ENCODE results near the gene CLMN. TPM values are rescaled to one million over a fixed set of nuclear protein-coding genes. Genes with fewer than 3 reads are reported as not detected.

Gene CLMN
- total and polyA plus RNA-seq, 2 of the 13 experiments (the other 11 are each of a cell fraction or from before 2014, with no cell fraction given) = 15.1 to 16.7 TPM

DNA sequence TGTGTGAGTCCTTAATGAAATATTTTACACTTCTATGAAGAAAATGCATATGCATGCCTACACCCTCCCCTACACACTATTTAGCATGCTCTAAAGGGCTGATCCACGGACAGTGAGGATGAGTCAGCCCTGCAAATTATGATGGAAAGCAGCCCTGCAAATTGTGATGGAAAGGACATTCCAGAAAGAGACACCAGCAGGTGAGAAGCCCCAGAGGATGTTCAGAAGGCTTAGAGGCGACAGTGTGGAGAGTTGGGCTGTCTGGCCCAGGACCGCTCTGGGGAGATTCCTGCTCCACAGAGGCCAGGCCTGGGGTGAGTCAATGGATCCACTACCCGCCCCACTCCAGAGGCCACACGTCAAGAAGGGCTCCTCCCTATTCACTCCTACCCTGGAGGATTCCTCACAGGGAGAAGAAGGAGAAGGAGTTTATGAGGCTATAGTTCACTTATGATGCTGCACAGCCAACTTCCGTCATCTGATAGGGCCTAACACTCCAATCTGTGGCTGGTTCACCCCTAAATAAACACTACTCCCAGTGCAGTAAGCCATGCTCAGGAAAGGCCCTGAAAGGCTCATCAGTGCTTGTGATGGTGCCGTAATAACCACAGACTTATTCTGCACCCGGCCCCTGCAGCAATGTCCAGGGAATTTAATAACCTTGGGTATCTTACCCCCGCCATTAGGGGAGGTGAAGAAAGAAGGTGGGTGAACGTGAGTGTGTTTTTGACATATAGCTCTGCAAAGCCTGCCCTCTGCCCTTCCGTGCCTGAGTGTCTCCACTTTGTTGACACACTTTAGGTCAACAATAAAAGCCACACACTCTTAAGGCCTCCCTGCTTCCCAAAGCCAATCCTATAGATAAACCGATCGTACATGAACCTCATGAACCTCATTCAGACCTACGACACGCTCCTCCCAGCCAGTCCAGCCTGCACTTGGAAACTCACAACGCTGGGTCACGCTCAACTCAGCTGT, 46.4 kb downstream of the CLMN start (continued):
- TF ChIP-seq SIN3B (IDR thresholded peaks at IDR 0.05; ENCODE audit: low read length) (no peak), SP140L (CRISPR knock-in tag; IDR thresholded peaks at IDR 0.05; ENCODE audit: borderline replicate concordance) (no peak), ZBTB3 (CRISPR knock-in tag; IDR thresholded peaks at IDR 0.05; ENCODE audit: borderline replicate concordance, low read depth) (no peak; the same call in 1 of the 2 replicates), HMG20B (CRISPR knock-in tag; conservative IDR thresholded peaks at IDR 0.05) (no peak), MBNL3 (CRISPR knock-in tag; conservative IDR thresholded peaks at IDR 0.05) (no peak), GPN1 (CRISPR knock-in tag; IDR thresholded peaks at IDR 0.05; ENCODE audit: borderline replicate concordance) (no peak), ZNF3 (CRISPR knock-in tag; IDR thresholded peaks at IDR 0.05) (no peak), CHD2 (IDR thresholded peaks at IDR 0.05; ENCODE audit: low read depth, low read length) (no peak), SOX13 (IDR thresholded peaks at IDR 0.05) (peak; percentile 41; the same call in 1 of the 2 replicates), SOX13 (CRISPR knock-in tag; conservative IDR thresholded peaks at IDR 0.05 in 1 of 2, IDR thresholded peaks at IDR 0.05 in 1 of 2) (peak in 1 of 2 experiments; percentile 80; a peak in 2 of 4 replicates), HMG20A (CRISPR knock-in tag; IDR thresholded peaks at IDR 0.05; ENCODE audit: borderline replicate concordance) (peak; percentile 44; the same call in 1 of the 2 replicates), SRSF4 (IDR thresholded peaks at IDR 0.05; ENCODE audit: low read depth, low read length, poor library complexity, severe bottlenecking) (no peak), MIER3 (CRISPR knock-in tag; IDR thresholded peaks at IDR 0.05; ENCODE audit: borderline replicate concordance) (peak; percentile 45; the same call in 1 of the 2 replicates), SNAPC2 (CRISPR knock-in tag; IDR thresholded peaks at IDR 0.05) (no peak), DPF2 (CRISPR knock-in tag; IDR thresholded peaks at IDR 0.05; ENCODE audit: borderline replicate concordance, low read depth) (peak; percentile 88), ETV6 (CRISPR knock-in tag; conservative IDR thresholded peaks at IDR 0.05) (no peak), ZNF446 (CRISPR knock-in tag; IDR thresholded peaks at IDR 0.05) (no peak)
- TF ChIP-seq, protein P1, sequence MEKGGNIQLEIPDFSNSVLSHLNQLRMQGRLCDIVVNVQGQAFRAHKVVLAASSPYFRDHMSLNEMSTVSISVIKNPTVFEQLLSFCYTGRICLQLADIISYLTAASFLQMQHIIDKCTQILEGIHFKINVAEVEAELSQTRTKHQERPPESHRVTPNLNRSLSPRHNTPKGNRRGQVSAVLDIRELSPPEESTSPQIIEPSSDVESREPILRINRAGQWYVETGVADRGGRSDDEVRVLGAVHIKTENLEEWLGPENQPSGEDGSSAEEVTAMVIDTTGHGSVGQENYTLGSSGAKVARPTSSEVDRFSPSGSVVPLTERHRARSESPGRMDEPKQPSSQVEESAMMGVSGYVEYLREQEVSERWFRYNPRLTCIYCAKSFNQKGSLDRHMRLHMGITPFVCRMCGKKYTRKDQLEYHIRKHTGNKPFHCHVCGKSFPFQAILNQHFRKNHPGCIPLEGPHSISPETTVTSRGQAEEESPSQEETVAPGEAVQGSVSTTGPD (CRISPR knock-in tag; IDR thresholded peaks at IDR 0.05) = no peak
- TF ChIP-seq, protein P2, sequence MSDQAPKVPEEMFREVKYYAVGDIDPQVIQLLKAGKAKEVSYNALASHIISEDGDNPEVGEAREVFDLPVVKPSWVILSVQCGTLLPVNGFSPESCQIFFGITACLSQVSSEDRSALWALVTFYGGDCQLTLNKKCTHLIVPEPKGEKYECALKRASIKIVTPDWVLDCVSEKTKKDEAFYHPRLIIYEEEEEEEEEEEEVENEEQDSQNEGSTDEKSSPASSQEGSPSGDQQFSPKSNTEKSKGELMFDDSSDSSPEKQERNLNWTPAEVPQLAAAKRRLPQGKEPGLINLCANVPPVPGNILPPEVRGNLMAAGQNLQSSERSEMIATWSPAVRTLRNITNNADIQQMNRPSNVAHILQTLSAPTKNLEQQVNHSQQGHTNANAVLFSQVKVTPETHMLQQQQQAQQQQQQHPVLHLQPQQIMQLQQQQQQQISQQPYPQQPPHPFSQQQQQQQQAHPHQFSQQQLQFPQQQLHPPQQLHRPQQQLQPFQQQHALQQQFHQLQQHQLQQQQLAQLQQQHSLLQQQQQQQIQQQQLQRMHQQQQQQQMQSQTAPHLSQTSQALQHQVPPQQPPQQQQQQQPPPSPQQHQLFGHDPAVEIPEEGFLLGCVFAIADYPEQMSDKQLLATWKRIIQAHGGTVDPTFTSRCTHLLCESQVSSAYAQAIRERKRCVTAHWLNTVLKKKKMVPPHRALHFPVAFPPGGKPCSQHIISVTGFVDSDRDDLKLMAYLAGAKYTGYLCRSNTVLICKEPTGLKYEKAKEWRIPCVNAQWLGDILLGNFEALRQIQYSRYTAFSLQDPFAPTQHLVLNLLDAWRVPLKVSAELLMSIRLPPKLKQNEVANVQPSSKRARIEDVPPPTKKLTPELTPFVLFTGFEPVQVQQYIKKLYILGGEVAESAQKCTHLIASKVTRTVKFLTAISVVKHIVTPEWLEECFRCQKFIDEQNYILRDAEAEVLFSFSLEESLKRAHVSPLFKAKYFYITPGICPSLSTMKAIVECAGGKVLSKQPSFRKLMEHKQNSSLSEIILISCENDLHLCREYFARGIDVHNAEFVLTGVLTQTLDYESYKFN (CRISPR knock-in tag; conservative IDR thresholded peaks at IDR 0.05) = peak; percentile 78
- TF ChIP-seq, protein P3, sequence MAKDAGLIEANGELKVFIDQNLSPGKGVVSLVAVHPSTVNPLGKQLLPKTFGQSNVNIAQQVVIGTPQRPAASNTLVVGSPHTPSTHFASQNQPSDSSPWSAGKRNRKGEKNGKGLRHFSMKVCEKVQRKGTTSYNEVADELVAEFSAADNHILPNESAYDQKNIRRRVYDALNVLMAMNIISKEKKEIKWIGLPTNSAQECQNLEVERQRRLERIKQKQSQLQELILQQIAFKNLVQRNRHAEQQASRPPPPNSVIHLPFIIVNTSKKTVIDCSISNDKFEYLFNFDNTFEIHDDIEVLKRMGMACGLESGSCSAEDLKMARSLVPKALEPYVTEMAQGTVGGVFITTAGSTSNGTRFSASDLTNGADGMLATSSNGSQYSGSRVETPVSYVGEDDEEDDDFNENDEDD (CRISPR knock-in tag; IDR thresholded peaks at IDR 0.05; ENCODE audit: borderline replicate concordance) = no peak
- TF ChIP-seq, protein P4, sequence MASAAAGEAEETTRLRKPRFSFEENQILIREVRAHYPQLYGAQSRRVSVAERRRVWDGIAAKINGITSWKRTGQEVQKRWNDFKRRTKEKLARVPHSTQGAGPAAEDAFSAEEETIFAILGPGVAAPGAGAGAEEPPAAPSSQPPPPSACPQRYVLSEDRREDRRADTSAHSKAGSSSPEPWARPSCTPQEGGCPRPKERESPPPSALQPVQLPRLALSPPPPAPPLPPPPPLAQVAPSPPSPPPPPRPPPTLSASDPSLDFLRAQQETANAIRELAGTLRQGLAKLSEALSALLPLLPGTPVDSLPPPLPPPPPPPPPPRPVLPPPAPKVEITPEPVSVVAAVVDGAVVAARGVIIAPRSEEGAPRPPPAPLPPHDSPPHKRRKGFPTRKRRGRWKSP (CRISPR knock-in tag; IDR thresholded peaks at IDR 0.05) = no peak

All from HepG2 (cell line).